HAP-1 (cell line): ENCODE results near the gene STRN4.

Experiments
- DNase-seq, 2 experiments: peaks; one replicate each; pipeline ENCODE4 v3.0.0-alpha.2; 2016 to 2020; ENCODE audit warnings: low spot score in 2 of 2
- H3K27me3 ChIP-seq: fragments of 250-450 bp; sonication (Bioruptor Pico); 2 replicates; pipeline ENCODE4 v1.5.1; 2020; ENCODE audit warnings: low read depth, mild to moderate bottlenecking, moderate library complexity
- H3K36me3 ChIP-seq: fragments of 250-450 bp; sonication (Bioruptor Pico); replicated peaks from 2 replicates; pipeline ENCODE4 v1.5.1; 2020; ENCODE audit warnings: mild to moderate bottlenecking
- H3K4me1 ChIP-seq: fragments of 250-450 bp; sonication (Bioruptor Pico); 2 replicates; pipeline ENCODE4 v1.5.1; 2020; ENCODE audit warnings: mild to moderate bottlenecking
- H3K4me3 ChIP-seq: fragments of 250-450 bp; sonication (Bioruptor Pico); 2 replicates; pipeline ENCODE4 v1.5.1; 2020; ENCODE audit warnings: mild to moderate bottlenecking, moderate library complexity
- H3K9me3 ChIP-seq: fragments of 250-450 bp; sonication (Bioruptor Pico); 2 replicates; pipeline ENCODE4 v1.5.1; 2020; ENCODE audit warnings: mild to moderate bottlenecking, moderate library complexity
- in situ Hi-C: fragments of 300-500 bp; cut with MboI; formaldehyde crosslinking; loops from 3 replicates; pipeline ENCODE4 v1.14.3; 2020; ENCODE audit warnings: low sequenced_read_pairs, inconsistent platforms, mixed read lengths

Gene STRN4

DNA sequence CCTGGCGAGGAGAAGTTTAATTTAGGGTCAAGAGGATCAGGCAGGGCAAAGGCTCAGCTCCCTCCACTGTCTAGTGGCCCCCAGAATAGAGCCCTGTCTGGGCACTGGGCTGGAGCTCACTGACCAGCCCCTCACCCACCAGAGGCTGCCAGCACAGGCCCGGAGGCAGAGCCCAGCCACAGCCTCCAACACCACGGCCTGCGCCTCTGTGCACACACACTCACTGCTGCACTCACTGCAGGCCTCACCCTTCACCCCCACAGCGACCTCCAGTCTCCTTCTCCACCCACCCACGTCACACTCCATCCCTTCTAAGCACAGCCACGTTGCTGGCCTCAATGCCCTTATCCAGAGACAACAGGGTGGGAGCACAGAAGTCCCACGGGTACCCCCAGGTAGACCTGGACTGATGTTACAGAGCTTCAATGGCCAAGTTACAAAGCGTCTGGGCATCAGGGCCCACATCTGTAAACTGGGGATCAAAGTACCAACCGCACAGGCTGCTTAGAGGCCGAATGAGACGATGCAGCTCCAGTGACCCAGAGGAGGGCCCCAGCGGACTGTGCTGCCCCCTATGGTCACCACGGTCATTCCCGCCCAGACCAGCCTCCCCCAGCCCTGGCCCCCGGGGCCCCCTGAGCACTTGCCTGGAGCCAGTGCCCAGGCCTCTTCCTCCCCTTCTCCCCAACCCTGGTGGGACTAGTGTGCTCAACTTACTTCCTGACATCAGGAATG lies 24.8 kb downstream of the STRN4 start:
- Histone ChIP-seq H3K9me3 (no peaks in the 10 kb centered on the region), H3K27me3 (no peaks in the 10 kb centered on the region), H3K4me3 (no peak overlapping the region), H3K36me3 (peaks cover 63% of the 10 kb centered on the region), H3K4me1 (no peaks in the 10 kb centered on the region; the same call in 1 of the 2 replicates)
- in situ Hi-C loops, result no loop called here
- DNase-seq, result no peak

DNA sequence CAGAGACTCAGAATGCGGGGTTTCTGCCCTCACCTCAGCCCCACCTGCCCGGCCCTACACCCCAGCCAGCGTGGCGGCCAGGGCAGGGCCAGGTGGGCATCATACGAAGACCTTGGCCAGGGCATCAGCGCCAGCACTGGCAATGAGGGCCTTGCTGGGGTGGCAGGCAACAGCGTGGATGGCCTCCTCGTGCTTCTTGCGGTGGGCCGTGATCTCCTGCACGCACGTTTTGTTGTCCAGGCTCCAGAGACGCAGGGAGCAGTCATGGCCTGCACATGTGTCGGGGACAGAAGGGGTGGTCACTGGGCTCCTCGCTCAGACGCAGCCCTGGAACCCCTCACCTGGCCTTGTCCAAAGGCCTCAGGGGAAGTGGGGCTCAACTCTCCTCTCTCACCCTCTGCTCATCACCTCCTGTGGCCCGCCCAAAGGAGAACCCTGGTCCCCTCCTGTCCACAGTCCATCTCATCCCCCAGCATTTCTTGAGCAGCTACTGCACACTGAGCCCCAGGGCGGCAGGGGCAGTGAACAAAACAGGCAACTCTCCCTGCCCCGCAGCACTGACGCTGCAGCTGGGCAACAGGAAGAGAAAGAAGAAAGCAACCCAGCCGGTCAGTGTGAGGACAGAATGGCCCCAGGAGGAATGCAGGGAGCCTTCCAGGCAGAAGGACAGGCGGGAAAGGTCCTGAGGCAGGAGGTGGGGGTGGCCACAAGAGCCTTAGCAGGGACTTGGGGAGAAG lies 25.6 kb downstream of the STRN4 start:
- in situ Hi-C loops, result no loop called here
- DNase-seq, result no peak
- Histone ChIP-seq H3K4me1 (no peaks in the 10 kb centered on the region; the same call in 1 of the 2 replicates), H3K27me3 (no peaks in the 10 kb centered on the region), H3K36me3 (peaks cover 56% of the 10 kb centered on the region), H3K4me3 (no peak overlapping the region), H3K9me3 (no peaks in the 10 kb centered on the region)

DNA sequence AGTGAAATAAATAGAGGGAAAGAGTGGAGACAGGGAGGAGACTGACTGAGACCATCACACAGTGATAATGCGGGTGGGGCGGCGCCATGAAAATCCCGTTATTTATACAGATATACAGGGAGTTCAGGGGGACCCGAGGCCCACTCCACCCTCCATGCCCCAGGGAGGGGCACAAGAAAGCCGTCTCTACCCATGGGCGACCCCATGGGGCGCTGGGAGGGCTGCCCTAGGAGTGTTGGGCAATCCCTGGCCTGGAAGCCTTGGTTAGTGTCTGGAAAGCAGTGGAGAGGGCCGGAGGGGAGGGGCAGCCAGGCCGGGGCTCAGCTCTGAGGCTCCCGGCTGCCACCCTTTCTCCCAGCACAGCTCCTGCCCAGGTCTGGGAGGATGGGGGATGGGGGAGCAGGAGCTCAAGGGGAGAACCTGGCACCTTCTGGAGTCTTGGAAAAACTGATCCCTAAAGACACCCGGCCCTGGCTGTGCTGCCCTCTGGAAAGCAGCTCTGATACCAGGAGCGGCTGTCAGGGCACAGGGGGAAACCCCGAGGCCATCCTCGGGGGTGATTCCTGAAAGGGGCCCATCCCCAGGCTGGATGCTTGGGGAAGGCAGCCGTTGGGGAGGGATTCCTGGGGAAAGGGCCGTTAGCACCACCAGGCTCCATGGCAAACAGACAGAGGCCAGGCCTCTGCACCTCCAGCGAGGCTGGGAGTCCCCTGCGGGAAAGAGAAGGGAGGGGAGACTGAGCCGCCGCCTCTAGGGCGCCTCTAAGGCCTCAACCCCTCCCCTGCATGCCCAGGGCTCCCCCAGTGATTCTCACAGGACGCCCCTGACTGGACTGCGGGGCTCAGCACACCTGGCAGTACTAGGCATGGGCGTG lies 26.4 kb downstream of the STRN4 start:
- in situ Hi-C loops, result no loop called here
- Histone ChIP-seq H3K4me3 (no peak overlapping the region), H3K4me1 (peaks cover 4% of the 10 kb centered on the region), H3K9me3 (no peaks in the 10 kb centered on the region), H3K36me3 (peaks cover 48% of the 10 kb centered on the region), H3K27me3 (no peaks in the 10 kb centered on the region)
- no peak for DNase-seq

DNA sequence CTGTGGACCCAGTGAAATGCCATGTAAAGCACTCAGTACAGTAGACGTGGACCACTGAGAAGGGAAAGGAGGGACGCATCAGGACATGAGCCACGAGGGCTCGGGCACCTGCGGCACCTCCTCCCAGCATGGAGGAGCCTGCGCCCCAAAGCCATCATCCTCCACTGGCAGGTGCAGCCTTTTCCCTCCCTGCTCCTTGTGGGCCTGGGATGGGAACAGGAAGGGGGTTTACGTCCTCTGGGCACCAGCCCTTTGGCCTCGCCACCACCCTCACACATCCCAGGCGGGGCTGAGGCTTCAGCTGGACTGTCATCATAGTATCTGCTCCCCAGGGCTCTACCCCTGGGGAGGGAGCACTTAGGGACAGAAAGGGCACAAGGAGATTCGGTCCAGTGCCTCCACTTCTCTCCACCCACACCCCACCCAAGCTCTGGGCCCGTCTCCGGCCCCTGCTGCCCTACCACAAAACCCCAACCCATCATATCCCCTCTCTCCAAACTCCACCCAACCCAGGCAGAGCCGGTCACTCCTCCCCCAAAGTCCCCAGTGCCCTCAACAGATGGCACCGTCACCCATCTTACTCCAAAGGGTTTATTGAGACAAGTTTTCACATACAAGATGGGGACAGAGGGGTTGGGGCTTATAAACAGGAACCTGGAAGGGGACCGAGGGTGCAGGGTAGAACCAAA lies 27.2 kb downstream of the STRN4 start:
- in situ Hi-C loops, result no loop called here

DNA sequence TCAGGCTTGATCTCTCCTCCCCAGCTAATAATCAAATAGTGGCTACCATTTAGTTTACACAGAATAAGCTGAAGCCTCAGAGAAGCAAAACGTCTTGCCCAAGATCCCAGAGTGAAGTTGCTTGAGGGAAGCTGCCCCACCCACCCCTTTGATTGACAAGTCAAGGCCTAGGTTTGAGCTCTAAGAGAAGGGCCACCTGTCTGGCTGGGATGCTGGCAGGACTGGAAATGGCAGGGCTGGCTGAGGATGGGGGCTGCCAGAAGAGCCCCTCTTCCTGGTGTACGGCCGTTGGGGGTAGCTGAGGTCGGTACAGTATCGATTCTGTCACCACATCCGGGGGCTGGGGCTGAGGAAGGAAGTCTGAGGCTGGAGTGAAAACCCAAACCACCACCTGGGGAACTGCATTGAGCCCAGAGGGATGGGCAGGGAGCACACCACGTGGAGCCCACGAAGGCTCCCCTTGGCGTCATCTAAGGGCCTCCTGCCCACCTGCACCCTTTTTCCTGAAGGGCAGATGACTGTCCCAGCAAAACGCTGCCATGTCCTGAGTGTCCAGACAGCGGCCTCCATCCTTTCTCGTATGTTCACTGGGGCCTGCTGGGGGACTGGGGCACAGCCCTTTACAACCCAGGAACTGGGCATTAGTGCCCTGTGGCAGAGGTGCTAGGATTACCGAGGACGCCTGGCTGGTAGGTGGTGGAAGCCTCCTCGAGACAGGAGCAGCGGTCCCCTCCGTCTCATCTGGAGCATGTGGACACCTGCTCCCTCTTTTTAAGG lies 27.9 kb downstream of the STRN4 start:
- peaks cover 36% of the 10 kb centered on the region for H3K36me3 ChIP-seq
- DNase-seq, result peak; percentile 31 to 59
- no peaks in the 10 kb centered on the region for H3K27me3 ChIP-seq
- no peak overlapping the region for H3K4me3 ChIP-seq
- no peaks in the 10 kb centered on the region for H3K9me3 ChIP-seq
- in situ Hi-C loops, result no loop called here
- peaks cover 8% of the 10 kb centered on the region for H3K4me1 ChIP-seq

More for the DNA sequence above, 27.2 kb downstream of the STRN4 start:
- H3K4me3 ChIP-seq, result no peak overlapping the region
- peaks cover 8% of the 10 kb centered on the region for H3K4me1 ChIP-seq
- peaks cover 41% of the 10 kb centered on the region for H3K36me3 ChIP-seq
- no peaks in the 10 kb centered on the region for H3K27me3 ChIP-seq
- no peak for DNase-seq
- H3K9me3 ChIP-seq, result no peaks in the 10 kb centered on the region

DNA sequence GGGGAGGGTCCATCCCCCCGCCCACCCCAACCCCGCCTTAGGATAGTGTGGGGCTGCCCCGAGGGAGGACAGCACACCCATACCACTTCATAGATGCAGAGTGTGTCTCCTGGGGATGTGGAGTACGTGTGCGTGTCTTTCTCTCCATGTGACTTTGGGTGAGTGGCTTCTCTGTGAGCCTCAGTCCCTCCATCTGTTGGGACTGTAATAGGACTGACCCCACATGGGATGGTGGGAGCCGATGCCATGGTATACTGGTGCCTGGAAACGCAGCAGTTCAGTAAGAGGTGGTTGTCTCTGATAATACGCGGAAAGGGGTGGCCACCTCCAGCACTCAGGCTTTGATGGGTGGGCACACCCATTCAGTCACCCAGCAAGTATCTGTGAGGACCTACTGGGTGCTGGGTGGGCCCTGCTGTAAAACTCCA lies 28.5 kb downstream of the STRN4 start:
- no peaks in the 10 kb centered on the region for H3K9me3 ChIP-seq
- peak overlapping the region; percentile 87 for H3K4me3 ChIP-seq
- no peaks in the 10 kb centered on the region for H3K27me3 ChIP-seq
- H3K36me3 ChIP-seq, result peaks cover 32% of the 10 kb centered on the region
- no peak for DNase-seq
- H3K4me1 ChIP-seq, result peaks cover 8% of the 10 kb centered on the region
- in situ Hi-C loops, result no loop called here

DNA sequence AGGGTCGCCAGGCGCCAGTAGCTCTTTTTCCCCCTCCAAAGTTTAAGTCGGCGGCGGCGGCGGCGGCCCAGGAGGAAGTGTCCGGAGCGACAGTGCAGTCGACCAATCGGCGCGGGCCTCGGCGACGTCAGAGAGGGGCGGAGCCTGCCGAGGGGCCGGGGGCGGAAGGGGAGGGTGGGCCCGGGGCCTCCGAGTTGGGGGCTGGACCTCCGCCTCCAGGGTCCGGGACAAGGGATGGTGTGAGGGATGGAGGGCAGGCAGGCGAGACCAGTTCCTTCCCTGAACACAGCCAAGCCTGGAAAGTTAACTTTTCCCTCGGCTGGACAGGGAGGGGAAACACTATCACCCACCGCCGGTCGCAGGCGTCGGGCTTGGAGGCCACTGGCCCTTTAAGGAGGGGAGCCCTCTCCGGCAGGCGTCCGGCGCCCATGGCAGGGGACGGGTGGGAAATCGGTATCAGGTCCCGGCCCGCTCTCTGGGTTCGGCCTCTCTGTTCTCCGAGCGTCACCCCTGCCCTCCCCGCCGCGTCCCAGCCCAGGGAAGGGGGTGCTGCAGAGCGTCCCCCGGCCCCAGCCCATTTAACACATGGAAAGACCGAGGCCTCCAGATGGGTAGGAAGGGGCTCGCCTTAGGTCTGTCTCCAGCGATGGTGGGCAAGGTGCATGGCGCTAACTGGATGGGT lies 29.1 kb downstream of the STRN4 start, which contains the start of gene PRKD2:
PRKD2 (minus strand) TSS at position 81 of the 682 bp plus-strand sequence. CDS start 744 bp downstream, outside the sequence.
- H3K27me3 ChIP-seq, result no peaks in the 10 kb centered on the region
- peaks cover 26% of the 10 kb centered on the region for H3K36me3 ChIP-seq
- in situ Hi-C loops, result no loop called here
- peaks cover 8% of the 10 kb centered on the region for H3K4me1 ChIP-seq
- no peaks in the 10 kb centered on the region for H3K9me3 ChIP-seq
- DNase-seq, result peak; percentile 70 to 95
- H3K4me3 ChIP-seq, result peak within 1 kb of the TSS; percentile 87

DNA sequence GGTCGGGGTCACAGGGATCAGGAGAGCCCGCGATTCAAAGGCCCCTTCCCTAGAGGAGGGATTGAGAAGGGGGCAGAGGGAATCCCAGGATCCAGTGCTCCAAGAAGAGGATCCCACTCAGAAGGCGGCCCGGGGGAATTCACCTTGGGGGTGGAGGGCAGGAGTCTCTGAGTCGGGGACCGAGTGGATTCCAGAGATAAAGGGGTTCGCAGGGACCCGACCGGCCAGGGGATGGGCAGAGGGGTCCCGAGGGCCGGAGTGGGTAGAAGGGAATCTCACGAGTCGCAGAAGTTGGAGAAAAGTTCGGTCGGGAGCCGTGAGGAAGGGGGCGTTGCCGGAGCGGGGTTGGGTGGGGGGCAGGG lies 29.6 kb downstream of the STRN4 start:
- H3K9me3 ChIP-seq, result no peaks in the 10 kb centered on the region
- in situ Hi-C loops, result no loop called here
- peaks cover 21% of the 10 kb centered on the region for H3K36me3 ChIP-seq
- no peaks in the 10 kb centered on the region for H3K27me3 ChIP-seq
- H3K4me3 ChIP-seq, result peak overlapping the region; percentile 87
- peaks cover 8% of the 10 kb centered on the region for H3K4me1 ChIP-seq
- peak in 1 of 2 experiments; percentile 43 for DNase-seq

DNA sequence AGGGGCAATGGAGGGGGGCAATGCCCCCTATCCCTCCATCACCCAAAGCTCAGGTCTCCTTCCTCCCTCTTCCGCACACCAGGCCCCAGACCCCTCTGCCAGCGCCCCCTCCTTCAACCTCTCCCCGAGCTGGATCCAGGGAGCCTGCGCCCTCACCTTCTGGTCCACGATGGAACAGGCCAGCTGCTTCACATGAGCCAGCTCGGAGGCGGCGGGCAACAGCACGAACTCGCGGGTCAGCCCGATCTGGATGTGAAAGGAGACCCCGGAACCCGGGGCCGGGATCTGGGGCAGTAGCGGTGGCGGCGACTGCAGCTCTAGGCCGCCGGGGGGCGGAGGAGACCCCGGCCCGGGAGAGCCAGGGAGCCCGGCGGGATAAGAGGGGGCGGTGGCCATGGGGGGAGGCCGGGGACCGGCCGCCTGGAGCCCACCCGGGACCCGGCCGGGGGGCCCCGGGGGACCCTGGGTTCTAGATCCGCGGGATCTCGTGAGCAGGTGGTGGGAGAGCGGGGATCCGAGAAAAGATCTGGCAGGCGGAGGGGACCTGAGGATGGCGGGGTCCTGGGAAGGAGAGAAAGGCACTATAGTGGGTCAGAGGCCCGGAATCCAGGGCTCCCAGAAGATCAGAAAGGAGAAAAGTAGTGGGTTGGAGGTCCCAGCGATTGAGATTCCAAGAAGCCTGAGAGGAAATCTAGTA lies 30.1 kb downstream of the STRN4 start:
- H3K27me3 ChIP-seq, result no peaks in the 10 kb centered on the region
- in situ Hi-C loops, result no loop called here
- DNase-seq, result peak in 1 of 2 experiments; percentile 46

DNA sequence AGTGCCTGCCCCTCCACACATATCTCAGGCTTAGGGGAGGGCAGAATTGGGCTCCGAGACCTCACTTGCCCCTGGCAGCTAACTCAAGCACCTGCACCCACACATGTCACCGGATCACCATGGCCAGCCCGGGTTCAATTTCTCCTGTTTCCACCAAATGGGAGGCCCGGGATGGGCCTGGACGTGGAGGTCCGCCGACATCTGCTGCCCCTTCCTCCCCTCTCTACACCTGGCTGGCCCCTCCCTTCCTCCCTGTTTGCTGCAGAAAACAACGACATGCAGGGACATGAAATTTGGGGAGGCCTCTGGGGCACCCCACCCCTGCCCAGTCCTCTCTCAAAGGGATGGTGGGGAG lies 30.7 kb downstream of the STRN4 start:
- no peak for DNase-seq
- no peaks in the 10 kb centered on the region for H3K27me3 ChIP-seq
- no peaks in the 10 kb centered on the region for H3K9me3 ChIP-seq
- peaks cover 19% of the 10 kb centered on the region for H3K36me3 ChIP-seq
- H3K4me3 ChIP-seq, result peak overlapping the region; percentile 87
- in situ Hi-C loops, result no loop called here
- peaks cover 8% of the 10 kb centered on the region for H3K4me1 ChIP-seq

More for the DNA sequence above, 30.1 kb downstream of the STRN4 start:
- Histone ChIP-seq H3K4me1 (peaks cover 8% of the 10 kb centered on the region), H3K4me3 (peak overlapping the region; percentile 87), H3K9me3 (no peaks in the 10 kb centered on the region), H3K36me3 (peaks cover 18% of the 10 kb centered on the region)

DNA sequence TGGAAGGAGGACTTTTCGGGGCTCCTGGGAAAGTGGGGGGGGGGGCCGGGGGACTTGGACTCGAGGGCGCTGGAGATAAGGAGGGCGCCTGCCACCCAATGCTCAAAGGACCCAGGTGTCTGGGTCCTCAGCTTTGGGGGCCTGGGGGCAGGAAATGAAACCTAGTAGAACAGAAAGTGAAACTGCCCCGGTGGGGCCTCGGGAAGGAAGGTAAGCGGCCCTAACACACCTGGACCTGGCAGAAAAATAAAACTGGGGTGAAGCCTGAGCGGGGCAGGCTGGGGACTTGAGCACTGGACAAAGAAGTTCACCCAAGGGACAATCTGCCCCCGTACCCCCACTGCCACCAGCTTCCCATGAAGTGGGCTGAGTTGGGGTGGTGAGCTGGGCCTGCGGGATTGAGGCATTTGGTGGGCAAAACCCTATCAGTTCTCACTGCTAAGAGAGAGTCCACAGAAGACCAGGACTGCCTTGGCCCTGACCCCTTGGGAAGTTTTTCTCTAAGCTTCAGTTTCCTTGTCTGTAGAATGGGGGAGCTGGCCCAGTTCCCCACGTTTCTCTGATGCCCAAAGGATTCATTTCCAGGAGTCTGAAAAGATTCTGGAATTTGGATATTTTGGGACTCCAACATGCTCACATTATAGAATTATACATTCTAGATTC lies 31.7 kb downstream of the STRN4 start:
- H3K4me1 ChIP-seq, result peaks cover 8% of the 10 kb centered on the region
- H3K9me3 ChIP-seq, result no peaks in the 10 kb centered on the region
- in situ Hi-C loops, result no loop called here

More for the DNA sequence above, 31.7 kb downstream of the STRN4 start:
- peak overlapping the region; percentile 87 for H3K4me3 ChIP-seq
- peaks cover 12% of the 10 kb centered on the region for H3K36me3 ChIP-seq
- H3K27me3 ChIP-seq, result no peaks in the 10 kb centered on the region
- DNase-seq, result no peak
